Right atrium auricular region (tissue), 2 donors: ENCODE results near the gene DUSP5. TPM values are rescaled to one million over a fixed set of nuclear protein-coding genes. Genes with fewer than 3 reads are reported as not detected.

Experiments
- DNase-seq: peaks from one replicate; pipeline ENCODE4 v3.0.0-alpha.2; 2019; ENCODE audit warnings: low spot score
- H3K27ac ChIP-seq, 2 donors: fragments of 200-600 bp; sonication (generic); 1 replicate in 1 of 2; 2 replicates in 1 of 2; pipeline ENCODE4 v1.5.1; 2016 to 2019
- H3K27me3 ChIP-seq, 2 donors: fragments of 200-600 bp; sonication (generic); one replicate each; pipeline versions ENCODE4 v1.5.1 to v1.6.0; 2017 to 2019
- H3K36me3 ChIP-seq: fragments of 200-600 bp; sonication (generic); one replicate; pipeline ENCODE4 v1.5.1; 2016
- H3K4me1 ChIP-seq, 2 donors: fragments of 200-600 bp; sonication (generic); one replicate each; pipeline versions ENCODE4 v1.5.1 to v1.6.0; 2017 to 2019
- H3K4me3 ChIP-seq, 2 donors: fragments of 200-600 bp; sonication (generic); 1 replicate in 1 of 2; 2 replicates in 1 of 2; pipeline ENCODE4 v1.5.1; 2017 to 2019; ENCODE audit warnings: mild to moderate bottlenecking in 1 of 2, moderate library complexity in 1 of 2
- H3K9me3 ChIP-seq, 2 donors: fragments of 200-600 bp; sonication (generic); one replicate each; pipeline ENCODE4 v1.5.1; 2019
- CTCF ChIP-seq, 2 donors: fragments of 200-600 bp; sonication (generic); IDR thresholded peaks; one replicate each; pipeline ENCODE4 v1.5.1; 2019; ENCODE audit warnings: antibody characterized with exemption in 2 of 2
- total RNA-seq, 2 donors: library from RNA; depleted of rRNA; stranded (reverse); fragments of >200 nt; gene quantifications; one replicate each; pipeline ENCODE4 v1.1.0, GENCODE V29; 2016

The DUSP5 gene
- total RNA-seq, 2 donors from 2014 or later: 17.8 to 28.4 TPM

- no peaks in the 10 kb centered on the region for H3K4me1 ChIP-seq
- H3K36me3 ChIP-seq: no peaks in the 10 kb centered on the region
- no peak overlapping the region for H3K27ac ChIP-seq
- TF ChIP-seq CTCF (IDR thresholded peaks at IDR 0.05): peak; percentile 37 to 71
- no peaks in the 10 kb centered on the region for H3K9me3 ChIP-seq
- H3K27me3 ChIP-seq: no peaks in the 10 kb centered on the region
- no peak overlapping the region for H3K4me3 ChIP-seq
- no peak for DNase-seq
Observed at GRCh38 chr10:110556969-110557601, 59.4 kb downstream of the DUSP5 start.

GRCh38 chr10:110558041-110558440 lies 60.3 kb downstream of the DUSP5 start:
- Histone ChIP-seq H3K27me3 (no peaks in the 10 kb centered on the region), H3K27ac (no peak overlapping the region), H3K36me3 (no peaks in the 10 kb centered on the region), H3K4me1 (no peaks in the 10 kb centered on the region), H3K4me3 (no peak overlapping the region), H3K9me3 (no peaks in the 10 kb centered on the region)
- no peak for DNase-seq
- no peak for TF ChIP-seq CTCF (IDR thresholded peaks at IDR 0.05)

GRCh38 chr10:110560012-110560411 lies 62.3 kb downstream of the DUSP5 start:
- no peaks in the 10 kb centered on the region for H3K36me3 ChIP-seq
- H3K27me3 ChIP-seq: no peaks in the 10 kb centered on the region
- no peak for DNase-seq
- no peaks in the 10 kb centered on the region for H3K4me1 ChIP-seq
- H3K27ac ChIP-seq: no peak overlapping the region
- no peak for TF ChIP-seq CTCF (IDR thresholded peaks at IDR 0.05)
- H3K4me3 ChIP-seq: no peak overlapping the region
- no peaks in the 10 kb centered on the region for H3K9me3 ChIP-seq

Other genes starting within 250 kb of the DUSP5 start
- gene SMNDC1, start 193.0 kb upstream of the DUSP5 start, total RNA-seq: 1 to 10 TPM; 5.0 to 5.9 TPM
- gene SMC3, start 69.8 kb downstream of the DUSP5 start, total RNA-seq: 10 to 100 TPM; 18.1 to 18.3 TPM
- gene RBM20, start 146.4 kb downstream of the DUSP5 start, total RNA-seq: 10 to 100 TPM; 51.7 to 59.9 TPM